Measurements from ENCODE around the gene S100A16. TPM values are rescaled to one million over a fixed set of nuclear protein-coding genes. Genes with fewer than 3 reads are reported as not detected.
"Not testable (repeated sequence)": the region's sequence is repeated elsewhere in the genome, so short reads cannot be mapped to it uniquely, and the experiment has no call there.

The S100A16 gene
- total and polyA plus RNA-seq, 12 donors = 26.2 to 128 (median 76.2) TPM

DNA sequence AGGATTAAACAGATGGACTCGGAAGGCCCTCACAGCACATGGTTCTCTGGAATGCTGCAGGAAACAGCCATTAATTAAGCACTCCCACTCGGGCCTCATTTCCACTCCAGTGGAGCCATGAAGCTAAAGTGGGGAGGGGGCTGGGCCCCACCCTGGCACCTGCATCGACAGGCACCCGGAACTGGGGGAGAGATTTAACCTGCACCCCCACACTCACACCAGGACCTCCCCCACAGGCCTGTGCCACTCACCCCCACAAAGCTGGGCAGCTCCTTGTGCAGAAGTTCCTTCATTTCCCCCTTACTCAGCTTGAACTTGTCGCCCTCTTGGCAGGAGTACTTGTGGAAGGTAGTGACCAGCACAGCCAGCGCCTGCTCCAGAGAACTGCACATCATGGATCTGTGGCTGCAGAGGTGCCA lies 49.4 kb downstream of the S100A16 start:
- TF ChIP-seq POLR2A (IDR thresholded peaks at IDR 0.05) = no peak
- TF ChIP-seq, protein P1, sequence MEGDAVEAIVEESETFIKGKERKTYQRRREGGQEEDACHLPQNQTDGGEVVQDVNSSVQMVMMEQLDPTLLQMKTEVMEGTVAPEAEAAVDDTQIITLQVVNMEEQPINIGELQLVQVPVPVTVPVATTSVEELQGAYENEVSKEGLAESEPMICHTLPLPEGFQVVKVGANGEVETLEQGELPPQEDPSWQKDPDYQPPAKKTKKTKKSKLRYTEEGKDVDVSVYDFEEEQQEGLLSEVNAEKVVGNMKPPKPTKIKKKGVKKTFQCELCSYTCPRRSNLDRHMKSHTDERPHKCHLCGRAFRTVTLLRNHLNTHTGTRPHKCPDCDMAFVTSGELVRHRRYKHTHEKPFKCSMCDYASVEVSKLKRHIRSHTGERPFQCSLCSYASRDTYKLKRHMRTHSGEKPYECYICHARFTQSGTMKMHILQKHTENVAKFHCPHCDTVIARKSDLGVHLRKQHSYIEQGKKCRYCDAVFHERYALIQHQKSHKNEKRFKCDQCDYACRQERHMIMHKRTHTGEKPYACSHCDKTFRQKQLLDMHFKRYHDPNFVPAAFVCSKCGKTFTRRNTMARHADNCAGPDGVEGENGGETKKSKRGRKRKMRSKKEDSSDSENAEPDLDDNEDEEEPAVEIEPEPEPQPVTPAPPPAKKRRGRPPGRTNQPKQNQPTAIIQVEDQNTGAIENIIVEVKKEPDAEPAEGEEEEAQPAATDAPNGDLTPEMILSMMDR (IDR thresholded peaks at IDR 0.05) = no peak
- DNase-seq = no peak
- Histone ChIP-seq H3K9me3 (replicated peaks in 1 of 3) (no peaks in the 10 kb centered on the region), H3K36me3 (replicated peaks in 1 of 2) (no peaks in the 10 kb centered on the region), H3K4me3 (no peak overlapping the region), H3K4me1 (replicated peaks in 1 of 2) (peaks cover 26 to 30% of the 10 kb centered on the region in 2 donors), H3K27me3 (no peaks in the 10 kb centered on the region), H3K27ac (no peak overlapping the region)
- intact Hi-C loops (cut with DNase I) = no loop called here
- WGBS, 4 donors = 79 to 91% (median 85%) methylated on average over 3 to 6 of the region's 6 CpGs

GRCh38 chr1:153562021-153562420 lies 50.9 kb downstream of the S100A16 start:
- intact Hi-C loops (cut with DNase I) = not testable (repeated sequence)

DNA sequence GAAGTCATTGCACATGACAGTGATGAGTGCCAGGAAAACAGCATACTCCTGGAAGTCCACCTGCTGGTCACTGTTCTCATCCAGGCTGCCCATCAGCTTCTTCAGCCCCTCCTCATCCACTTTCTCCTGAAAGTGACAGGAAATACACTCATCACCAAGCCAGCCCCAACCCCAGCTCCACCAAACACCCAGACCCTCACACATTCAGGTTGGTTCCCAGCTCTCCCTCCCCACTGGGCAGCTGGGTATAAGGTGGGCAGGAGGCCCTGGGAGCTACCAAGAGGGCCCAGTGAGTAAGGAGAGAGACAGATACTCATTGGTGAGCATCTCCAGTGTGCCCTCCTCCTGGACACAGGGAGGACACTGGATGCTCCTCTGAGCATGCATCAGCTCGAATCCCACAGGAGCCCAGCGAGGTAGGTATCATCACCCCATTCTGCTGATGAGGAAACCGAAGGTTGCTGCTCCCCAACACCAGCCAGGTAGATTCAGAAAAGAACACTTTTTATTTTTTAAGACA lies 51.4 kb downstream of the S100A16 start:
- peaks cover 13% of the 10 kb centered on the region in 2 donors for H3K4me1 ChIP-seq (replicated peaks in 1 of 2)
- no peak overlapping the region for H3K4me3 ChIP-seq
- no peaks in the 10 kb centered on the region for H3K27me3 ChIP-seq
- no peaks in the 10 kb centered on the region for H3K9me3 ChIP-seq (replicated peaks in 1 of 3)
- WGBS, 4 donors = 95 to 100% (median 97%) methylated on average over 1 to 3 of the region's 3 CpGs
- intact Hi-C loops (cut with DNase I) = no loop called here
- DNase-seq = no peak
- peak overlapping the region in 3 of 5 donors; percentile 17 to 25 (median 21) for H3K27ac ChIP-seq
- H3K36me3 ChIP-seq (replicated peaks in 1 of 2) = no peaks in the 10 kb centered on the region
- no peak for TF ChIP-seq POLR2A (IDR thresholded peaks at IDR 0.05)
- TF ChIP-seq, protein P1 (IDR thresholded peaks at IDR 0.05) = no peak

More at GRCh38 chr1:153562021-153562420, 50.9 kb downstream of the S100A16 start:
- WGBS, 4 donors = 63 to 68% (median 67%) methylated on average over 3 of the region's 3 CpGs
- H3K9me3 ChIP-seq (replicated peaks in 1 of 3); H3K36me3 ChIP-seq (replicated peaks in 1 of 2); H3K27me3 ChIP-seq; H3K4me3 ChIP-seq: not testable (repeated sequence)
- TF ChIP-seq POLR2A (IDR thresholded peaks at IDR 0.05) = peak in 1 of 2 donors; percentile 14
- H3K27ac ChIP-seq = peak overlapping the region in 2 of 5 donors; percentile 17 to 25
- DNase-seq = peak in 1 of 7 donors; percentile 59
- H3K4me1 ChIP-seq (replicated peaks in 1 of 2) = peaks cover 18% of the 10 kb centered on the region in 2 donors

GRCh38 chr1:153560771-153561465 lies 52.0 kb downstream of the S100A16 start:
- Histone ChIP-seq H3K27me3 (no peaks in the 10 kb centered on the region), H3K9me3 (replicated peaks in 1 of 3) (no peaks in the 10 kb centered on the region), H3K27ac (peak overlapping the region in 1 of 5 donors; percentile 21), H3K4me1 (replicated peaks in 1 of 2) (peaks cover 7% of the 10 kb centered on the region in 2 donors), H3K36me3 (replicated peaks in 1 of 2) (no peaks in the 10 kb centered on the region), H3K4me3 (no peak overlapping the region)
- no peak for DNase-seq
- intact Hi-C loops (cut with DNase I) = no loop called here
- TF ChIP-seq, protein P1 (IDR thresholded peaks at IDR 0.05) = no peak
- TF ChIP-seq POLR2A (IDR thresholded peaks at IDR 0.05) = no peak
- 83 to 91% (median 88%) methylated on average over 10 of the region's 10 CpGs for WGBS, 4 donors
